ENCODE data around the gene S100A16.
A peak's percentile ranks its signal among the peaks of the same experiment; 100 is the strongest.
"Not testable (repeated sequence)": the region's sequence is repeated elsewhere in the genome, so short reads cannot be mapped to it uniquely, and the experiment has no call there.

The S100A16 gene

GRCh38 chr1:153585006-153585405 lies 27.9 kb downstream of the S100A16 start:
- DNase-seq (ENCODE audit: low read depth): no peak

GRCh38 chr1:153583976-153584375 lies 29.0 kb downstream of the S100A16 start:
- DNase-seq (ENCODE audit: low read depth): no peak

- DNase-seq (ENCODE audit: low read depth): not testable (repeated sequence)
Measured at GRCh38 chr1:153583514-153583913, 29.4 kb downstream of the S100A16 start.

GRCh38 chr1:153582836-153583235 lies 30.1 kb downstream of the S100A16 start:
- DNase-seq (ENCODE audit: low read depth): not testable (repeated sequence)

- no peak for DNase-seq (ENCODE audit: low read depth)
Measured at GRCh38 chr1:153578936-153579335, 34.0 kb downstream of the S100A16 start.

- DNase-seq (ENCODE audit: low read depth): no peak
Measured at GRCh38 chr1:153578490-153578889, 34.4 kb downstream of the S100A16 start.

- DNase-seq (ENCODE audit: low read depth): no peak
Measured at GRCh38 chr1:153577624-153578051, 35.3 kb downstream of the S100A16 start.

- DNase-seq (ENCODE audit: low read depth): no peak
Measured at GRCh38 chr1:153577138-153577537, 35.8 kb downstream of the S100A16 start.

- not testable (repeated sequence) for DNase-seq (ENCODE audit: low read depth)
Measured at GRCh38 chr1:153575497-153575896, 37.4 kb downstream of the S100A16 start.

- DNase-seq (ENCODE audit: low read depth): not testable (repeated sequence)
Measured at GRCh38 chr1:153575081-153575491, 37.9 kb downstream of the S100A16 start.

- DNase-seq (ENCODE audit: low read depth): no peak
Measured at GRCh38 chr1:153573351-153573750, 39.6 kb downstream of the S100A16 start.

GRCh38 chr1:153572569-153573015 lies 40.3 kb downstream of the S100A16 start:
- peak; percentile 86 for DNase-seq (ENCODE audit: low read depth)

- DNase-seq (ENCODE audit: low read depth): no peak
Measured at GRCh38 chr1:153571706-153572105, 41.2 kb downstream of the S100A16 start.

GRCh38 chr1:153570874-153571273 lies 42.1 kb downstream of the S100A16 start:
- no peak for DNase-seq (ENCODE audit: low read depth)

- no peak for DNase-seq (ENCODE audit: low read depth)
Measured at GRCh38 chr1:153569465-153569864, 43.5 kb downstream of the S100A16 start.

- DNase-seq (ENCODE audit: low read depth): peak; percentile 60
Measured at GRCh38 chr1:153568367-153569099, 44.4 kb downstream of the S100A16 start.

GRCh38 chr1:153567621-153568366 lies 45.1 kb downstream of the S100A16 start:
- DNase-seq (ENCODE audit: low read depth): no peak

- peak; percentile 94 for DNase-seq (ENCODE audit: low read depth)
Measured at GRCh38 chr1:153566414-153567371, 46.2 kb downstream of the S100A16 start.

GRCh38 chr1:153565529-153566374 lies 47.2 kb downstream of the S100A16 start, which contains the start of gene S100A2:
Gene S100A2 (minus strand): TSS chr1:153565844. CDS start chr1:153563877, 1,967 bp downstream.
- peak; percentile 90 for DNase-seq (ENCODE audit: low read depth)

- no peak for DNase-seq (ENCODE audit: low read depth)
Measured at GRCh38 chr1:153563991-153564390, 48.9 kb downstream of the S100A16 start.

GRCh38 chr1:153563483-153563901 lies 49.4 kb downstream of the S100A16 start:
- DNase-seq (ENCODE audit: low read depth): no peak
